HPDE6-E6E7 (cell line): ENCODE results near the gene DOC2B.
"Not testable (repeated sequence)": the region's sequence is repeated elsewhere in the genome, so short reads cannot be mapped to it uniquely, and the experiment has no call there.

Experiments used
- DNase-seq: peaks from one replicate; pipeline ENCODE4 v3.0.0; 2011; ENCODE audit warnings: missing footprints; ENCODE audit errors: extremely low spot score

The DOC2B gene

DNA sequence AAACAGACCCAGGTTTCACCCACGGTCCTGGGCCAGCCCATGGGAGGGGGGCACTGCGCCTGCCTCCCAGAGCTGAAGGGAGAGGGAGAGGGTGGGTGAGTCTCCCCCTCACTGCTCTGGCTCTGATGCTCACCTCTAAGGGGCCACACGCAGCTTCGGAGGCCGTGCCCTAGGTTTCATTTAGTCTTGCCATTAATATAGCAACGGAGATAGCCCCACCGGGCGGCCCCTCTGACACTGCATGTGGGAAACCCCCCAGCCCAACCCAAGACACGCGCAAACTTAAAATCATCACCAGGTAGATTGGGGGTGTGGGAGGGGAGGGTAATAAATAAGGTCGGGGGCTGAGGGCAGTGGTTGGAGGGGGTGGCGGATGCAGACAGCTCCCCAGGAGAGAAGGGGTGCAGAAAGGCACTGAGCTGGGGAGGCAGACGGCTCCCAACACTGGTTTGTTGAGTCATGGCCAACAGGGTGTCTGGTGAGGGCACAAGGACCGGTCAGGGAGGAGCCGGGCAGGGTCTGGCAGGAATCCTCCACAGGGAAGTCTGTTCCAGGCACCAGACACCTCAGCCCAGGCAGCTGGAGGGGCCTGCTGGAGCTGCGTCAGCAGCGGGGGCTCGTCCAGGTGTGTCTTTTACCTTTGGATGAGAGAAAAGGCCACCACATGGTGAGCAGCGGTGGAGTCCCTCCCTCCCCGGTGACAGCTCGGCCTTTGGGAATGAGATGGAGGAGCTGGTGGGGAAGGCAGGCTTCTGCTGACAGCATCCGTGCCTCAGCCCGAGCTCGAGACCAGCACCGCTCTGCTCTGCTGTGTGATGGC, 32.0 kb upstream of the DOC2B start:
- no peak for DNase-seq

DNA sequence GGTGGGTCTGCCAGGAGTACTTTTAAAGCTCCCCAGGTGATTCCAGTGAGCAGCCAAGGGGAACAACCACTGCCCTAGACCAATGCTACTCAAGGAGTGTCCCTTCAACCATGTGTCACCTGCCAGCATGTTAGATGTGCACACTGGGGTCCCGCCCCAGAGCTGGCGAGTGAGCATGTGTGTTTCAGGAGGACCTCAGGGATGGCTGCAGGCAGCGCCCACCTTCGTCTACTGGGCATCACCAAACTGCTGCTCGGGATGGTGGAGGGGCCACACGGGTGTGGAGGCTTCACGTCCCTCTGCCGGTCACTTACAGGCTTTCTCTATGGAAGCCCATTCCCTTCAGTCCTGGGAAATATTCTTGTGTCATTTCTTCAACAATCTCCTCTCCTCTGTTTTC, 29.0 kb upstream of the DOC2B start:
- DNase-seq = no peak

- DNase-seq = no peak
Observed at GRCh38 chr17:208429-208828, 27.0 kb upstream of the DOC2B start.

GRCh38 chr17:207775-208174, 26.3 kb upstream of the DOC2B start:
- no peak for DNase-seq

GRCh38 chr17:206941-207560, 25.6 kb upstream of the DOC2B start:
- DNase-seq = no peak

DNA sequence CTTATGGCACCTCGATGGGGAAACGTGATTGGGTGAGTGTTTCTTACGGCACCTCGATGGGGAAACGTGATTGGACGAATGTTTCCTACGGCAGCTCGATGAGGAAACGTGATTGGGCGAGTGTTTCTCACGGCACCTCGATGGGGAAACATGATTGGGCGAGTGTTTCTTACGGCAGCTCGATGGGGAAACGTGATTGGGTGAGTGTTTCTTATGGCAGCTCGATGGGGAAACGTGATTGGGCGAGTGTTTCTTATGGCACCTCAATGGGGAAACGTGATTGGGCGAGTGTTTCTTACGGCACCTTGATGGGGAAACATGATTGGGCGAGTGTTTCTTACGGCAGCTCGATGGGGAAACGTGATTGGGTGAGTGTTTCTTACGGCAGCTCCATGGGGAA, 25.0 kb upstream of the DOC2B start:
- not testable (repeated sequence) for DNase-seq

DNA sequence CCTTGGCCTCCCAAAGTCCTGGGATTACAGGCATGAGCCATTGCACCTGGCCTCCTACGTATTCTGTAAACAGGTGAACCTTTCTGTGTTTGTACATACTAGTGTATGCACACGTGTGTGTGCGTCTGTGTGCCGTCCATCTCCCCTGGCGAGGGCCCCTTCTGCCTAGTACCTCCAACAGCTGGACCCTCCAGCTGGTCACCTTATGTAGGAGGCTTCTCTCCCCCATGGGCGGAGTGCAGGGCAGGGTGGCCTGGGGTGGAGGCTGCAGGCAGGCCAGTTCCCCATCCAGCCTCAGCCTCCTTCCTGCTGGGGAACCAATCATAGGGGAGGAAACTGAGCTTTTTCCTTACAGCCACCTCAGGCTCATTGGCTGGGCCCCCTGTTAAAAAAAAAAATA, 24.4 kb upstream of the DOC2B start:
- DNase-seq = no peak

- no peak for DNase-seq
Observed at GRCh38 chr17:205148-205669, 23.8 kb upstream of the DOC2B start.

GRCh38 chr17:204427-205147, 23.1 kb upstream of the DOC2B start:
- DNase-seq = no peak

DNA sequence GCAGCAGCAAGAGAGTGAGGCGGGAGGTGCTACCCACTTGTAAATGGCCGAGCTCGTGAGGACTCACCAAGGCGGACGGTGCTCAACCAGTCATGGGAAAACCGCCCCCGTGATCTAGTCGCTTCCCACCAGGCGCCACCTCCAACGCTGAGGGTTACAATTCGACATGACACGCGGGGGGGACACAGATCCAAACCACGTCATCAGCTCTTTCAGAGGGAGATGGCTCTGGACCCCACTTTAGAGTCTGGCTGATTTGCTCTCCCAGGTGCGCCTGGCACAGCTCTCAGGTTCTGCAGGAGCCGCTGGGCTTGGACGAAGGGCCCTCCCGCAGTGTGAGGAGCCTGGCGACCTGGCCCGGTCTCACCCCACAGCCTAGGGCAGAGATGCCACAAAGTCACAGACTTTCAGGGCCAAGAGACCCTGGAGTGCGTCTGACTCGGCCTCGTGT, 21.1 kb upstream of the DOC2B start:
- DNase-seq = no peak

DNA sequence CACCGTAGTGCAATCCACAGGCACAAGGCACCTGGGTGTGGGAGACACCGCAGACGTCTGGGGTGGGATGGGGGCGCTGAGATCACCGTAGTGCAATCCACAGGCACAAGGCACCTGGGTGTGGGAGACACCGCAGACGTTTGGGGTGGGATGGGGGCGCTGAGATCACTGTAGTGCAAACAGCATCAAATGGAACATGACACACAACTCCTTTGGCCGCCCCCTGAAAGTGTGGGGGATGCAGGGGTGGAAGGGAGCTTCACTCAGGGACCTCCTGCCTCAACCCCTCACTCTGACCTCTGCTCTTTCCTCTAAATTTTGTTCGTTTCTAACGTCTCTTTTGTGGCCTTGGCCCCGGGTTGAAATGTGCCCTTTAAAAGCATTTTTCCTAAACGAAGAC, 20.3 kb upstream of the DOC2B start:
- not testable (repeated sequence) for DNase-seq

- not testable (repeated sequence) for DNase-seq
Observed at GRCh38 chr17:201257-201656, 19.8 kb upstream of the DOC2B start.

DNA sequence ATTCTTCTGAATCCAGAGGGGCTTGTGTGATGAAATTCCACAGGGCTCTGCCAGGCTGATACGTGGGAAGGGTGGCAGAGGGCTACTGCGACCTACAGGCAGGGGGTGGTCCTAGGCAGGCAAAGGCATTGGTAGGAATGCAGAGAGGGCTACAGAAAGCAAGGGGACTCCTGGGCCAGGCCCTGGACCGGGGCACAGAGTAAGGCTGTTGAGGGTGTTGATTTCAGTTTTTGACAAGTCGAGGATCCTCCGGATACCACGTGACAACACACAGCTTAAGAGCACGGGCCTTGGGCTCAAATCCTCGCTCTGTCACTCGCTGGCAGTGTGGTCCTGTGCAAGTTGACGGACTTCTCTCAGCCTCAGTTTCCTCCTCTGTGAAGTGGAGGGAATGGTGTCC, 19.1 kb upstream of the DOC2B start:
- no peak for DNase-seq

DNA sequence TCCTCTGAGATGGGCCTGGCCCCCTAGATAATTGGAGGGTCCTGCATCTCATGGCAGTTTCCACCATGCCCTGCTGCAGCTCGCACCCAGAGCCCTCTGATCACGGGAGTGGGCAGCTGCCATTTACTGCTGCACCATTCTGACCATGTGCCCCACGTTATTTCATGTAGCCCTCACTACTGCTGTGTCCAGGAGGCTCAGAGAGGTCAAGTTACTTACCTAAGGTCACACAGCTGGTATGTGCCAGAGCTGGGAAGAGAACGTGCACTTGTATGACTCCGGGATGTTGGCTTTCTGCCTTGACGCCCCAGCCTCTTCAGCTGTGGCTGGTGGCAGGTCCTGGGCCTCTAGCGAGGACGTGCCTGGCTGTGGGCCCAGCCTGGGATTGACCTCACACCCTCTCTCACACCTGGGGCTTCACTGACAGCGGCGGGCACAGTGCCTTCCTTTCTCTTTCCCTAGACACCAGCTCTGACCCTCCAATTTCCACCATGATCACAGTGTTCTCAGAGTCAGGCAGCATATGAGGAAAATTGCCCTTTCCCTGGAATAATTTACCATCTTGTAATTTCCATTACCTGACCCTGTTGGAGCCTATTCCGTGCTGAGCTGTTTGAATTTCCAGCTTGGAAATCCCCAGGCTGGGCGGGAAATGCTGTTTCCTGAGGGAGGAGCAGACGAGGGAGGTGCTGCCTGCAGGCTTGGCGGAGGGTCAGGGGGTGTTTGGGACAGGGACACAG, 18.5 kb upstream of the DOC2B start:
- no peak for DNase-seq

DNA sequence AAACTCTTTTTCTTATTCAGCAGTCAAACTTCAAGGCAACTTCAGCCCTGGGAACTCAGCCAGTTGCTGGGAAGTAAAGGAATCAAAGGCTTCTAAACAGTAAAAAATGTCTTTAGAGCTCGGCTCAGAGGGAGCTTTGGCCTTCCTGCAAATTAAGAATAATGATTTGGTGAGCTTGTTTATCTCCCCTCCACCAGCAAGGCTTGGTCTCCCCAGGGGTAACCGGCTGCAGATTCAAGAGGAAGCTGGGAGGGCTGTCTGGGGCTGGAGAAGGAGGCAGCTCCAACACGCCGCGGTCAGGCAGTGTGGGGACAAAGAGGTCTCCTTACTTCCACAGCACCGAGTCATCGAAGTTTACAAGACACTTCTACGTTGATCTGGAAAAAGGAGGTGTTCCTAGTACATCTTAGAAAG, 17.7 kb upstream of the DOC2B start:
- no peak for DNase-seq

DNA sequence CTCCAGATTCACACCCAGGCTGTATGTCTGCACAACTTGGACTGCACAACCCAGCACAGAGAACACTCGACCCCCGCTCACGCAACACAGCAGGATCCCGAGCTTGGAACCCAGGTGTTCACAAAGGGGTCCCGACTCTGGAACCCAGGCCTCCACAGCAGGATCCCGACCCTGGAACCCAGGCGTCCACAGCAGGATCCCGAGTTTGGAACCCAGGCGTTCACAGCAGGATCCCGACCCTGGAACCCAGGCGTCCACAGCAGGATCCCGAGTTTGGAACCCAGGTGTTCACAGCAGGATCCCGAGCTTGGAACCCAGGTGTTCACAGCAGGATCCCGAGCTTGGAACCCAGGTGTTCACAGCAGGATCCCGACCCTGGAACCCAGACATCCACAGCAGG, 16.8 kb upstream of the DOC2B start:
- not testable (repeated sequence) for DNase-seq

- no peak for DNase-seq
Observed at GRCh38 chr17:197352-197751, 15.9 kb upstream of the DOC2B start.

DNA sequence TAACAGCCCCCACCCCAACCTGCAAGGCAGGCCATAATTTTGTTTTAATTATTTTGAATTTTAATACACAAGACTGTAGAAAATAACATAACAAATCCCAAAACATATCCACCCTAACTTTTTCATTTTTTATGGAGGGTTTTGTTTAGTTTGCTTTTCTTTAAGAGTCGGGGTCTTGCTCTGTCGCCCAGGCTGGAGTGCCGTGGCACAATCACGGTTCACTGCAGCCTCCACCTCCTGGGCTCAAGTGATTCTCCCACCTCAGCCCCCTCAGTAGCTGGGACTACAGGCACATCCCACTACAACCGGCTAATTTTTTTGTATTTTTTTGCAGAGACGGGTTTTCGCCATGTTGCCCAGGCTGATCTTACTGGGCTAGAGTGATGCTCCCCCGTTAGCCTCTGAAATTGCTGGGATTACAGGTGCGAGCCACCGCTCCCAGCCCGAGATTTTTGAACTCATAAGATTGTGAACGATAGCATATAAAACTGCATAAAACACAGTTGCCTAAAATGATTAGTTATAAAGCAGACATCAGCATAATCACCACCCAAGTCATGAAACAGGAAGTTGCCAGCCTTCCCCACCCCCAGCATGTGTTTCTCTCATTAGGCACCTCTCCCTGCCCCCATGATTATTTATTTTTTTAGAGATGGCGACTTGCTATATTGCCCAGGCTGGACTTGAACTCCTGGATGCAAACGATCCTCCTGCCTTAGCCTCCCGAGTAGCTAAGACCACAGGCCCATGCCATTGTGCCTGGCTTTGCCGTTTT, 13.6 kb upstream of the DOC2B start:
- DNase-seq = no peak

GRCh38 chr17:193841-194806, 12.7 kb upstream of the DOC2B start:
- DNase-seq = no peak

DNA sequence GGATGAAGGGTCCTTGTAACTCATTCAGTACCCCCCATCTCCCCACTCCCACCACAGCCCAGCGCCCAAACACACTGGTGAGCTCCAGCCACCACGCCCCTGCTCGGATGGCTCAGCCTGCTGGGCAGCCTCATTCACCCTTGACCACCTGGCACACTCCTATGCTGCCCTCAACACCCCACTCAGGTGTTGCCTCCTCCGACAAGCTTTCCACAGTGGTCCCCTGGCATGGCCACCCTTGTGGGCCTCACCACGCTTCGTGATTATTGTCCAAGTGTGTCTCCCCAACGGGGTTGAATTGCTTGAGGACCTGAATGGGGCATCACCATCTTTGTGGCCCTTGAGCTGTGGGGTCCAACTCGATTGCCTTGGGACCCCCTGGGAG, 12.0 kb upstream of the DOC2B start:
- no peak for DNase-seq
